Measurements from ENCODE around the gene AK8.
"Not testable (repeated sequence)": the region's sequence is repeated elsewhere in the genome, so short reads cannot be mapped to it uniquely, and the experiment has no call there.

- not testable (repeated sequence) for TF ChIP-seq CTCF (IDR thresholded peaks at IDR 0.05); ZFX (IDR thresholded peaks at IDR 0.05; ENCODE audit: borderline replicate concordance)
These were observed 106.3 kb downstream of the AK8 start for GRCh38 chr9:132771752-132772151.
